Panc1 (cell line): Measurements from ENCODE around the gene ANP32A. TPM values are rescaled to one million over a fixed set of nuclear protein-coding genes. Genes with fewer than 3 reads are reported as not detected.

Source experiments
- ATAC-seq: fragments of 200-7000 bp; cut with Tn5 transposase; 2 replicates; pipeline ENCODE4 v1.9.1; 2020; ENCODE audit warnings: mild to moderate bottlenecking, moderate library complexity
- BruUV-seq: library from RNA; stranded (reverse); fragments of 400-500 nt; replicated peaks from 2 replicates; lab custom pipeline; 2021; lab: Mats Ljungman, UMichigan
- CTCF ChIA-PET: fragments of 300-600 bp; sonication (Branson Sonifier 250); formaldehyde crosslinking; loops from one replicate; lab custom pipeline; 2022; ENCODE audit warnings: antibody characterized with exemption; lab: Charles Lee
- POLR2A ChIA-PET: fragments of 300-600 bp; sonication (Branson Sonifier 250); formaldehyde crosslinking; loops from one replicate; lab custom pipeline; 2022; ENCODE audit warnings: antibody characterized with exemption; lab: Charles Lee
- DNase-seq: peaks from one replicate; pipeline ENCODE4 v3.0.0-alpha.2; 2010; ENCODE audit warnings: low read depth, low spot score
- H3K27ac ChIP-seq: 2 replicates; pipeline ENCODE4 v1.5.1; 2011; ENCODE audit warnings: mild to moderate bottlenecking, low read length, inconsistent platforms
- H3K27me3 ChIP-seq: fragments of 200-500 bp; sonication (Bioruptor generic); 2 replicates; pipeline ENCODE4 v1.6.0; 2014; ENCODE audit warnings: low read length, inconsistent platforms; ENCODE audit not compliant: control insufficient read depth, insufficient read depth
- H3K36me3 ChIP-seq: fragments of 200-500 bp; sonication (Bioruptor generic); 2 replicates; pipeline ENCODE4 v1.5.1; 2014; ENCODE audit warnings: inconsistent platforms, mild to moderate bottlenecking, low read length, moderate library complexity; ENCODE audit not compliant: control insufficient read depth, insufficient read depth
- H3K4me1 ChIP-seq: 2 replicates; pipeline ENCODE4 v1.5.1; 2011; ENCODE audit warnings: inconsistent platforms, mild to moderate bottlenecking, low read length, moderate library complexity; ENCODE audit not compliant: control insufficient read depth, insufficient read depth
- H3K4me3 ChIP-seq, 2 experiments: 2 replicates each; pipeline ENCODE4 v1.5.1; 2011 to 2012; ENCODE audit warnings: low read depth in 2 of 2, low read length in 2 of 2, mild to moderate bottlenecking in 2 of 2, inconsistent platforms in 1 of 2, moderate library complexity in 1 of 2
- H3K9me3 ChIP-seq: fragments of 200-500 bp; sonication (Bioruptor generic); 2 replicates; pipeline ENCODE4 v1.5.1; 2014; ENCODE audit warnings: low read depth, mild to moderate bottlenecking, inconsistent platforms, low read length, moderate library complexity; ENCODE audit not compliant: control insufficient read depth, insufficient read depth
- POLR2AphosphoS5 ChIP-seq: IDR thresholded peaks from 2 replicates; pipeline ENCODE4 v1.6.1; 2012; ENCODE audit warnings: mild to moderate bottlenecking, low read depth, low read length, moderate library complexity
- REST ChIP-seq, 2 experiments: IDR thresholded peaks; 2 replicates each; pipeline ENCODE4 v1.6.1; 2011 to 2012; ENCODE audit warnings: low read depth in 2 of 2, control low read depth in 1 of 2, low read length in 1 of 2, mild to moderate bottlenecking in 1 of 2, moderate library complexity in 1 of 2; ENCODE audit not compliant: insufficient read depth in 1 of 2
- SIN3A ChIP-seq: IDR thresholded peaks from 2 replicates; pipeline ENCODE4 v1.6.1; 2012; ENCODE audit warnings: low read depth, mild to moderate bottlenecking, low read length, moderate library complexity, borderline replicate concordance; ENCODE audit not compliant: insufficient read depth
- TCF7L2 ChIP-seq: IDR thresholded peaks from 2 replicates; pipeline ENCODE4 v1.6.1; 2011; ENCODE audit warnings: mild to moderate bottlenecking, low read depth, low read length, inconsistent platforms
- in situ Hi-C: cut with HindIII; loops from 2 replicates; pipeline ENCODE4 v1.10.0; 2016; ENCODE audit warnings: low sequenced_read_pairs, low pct_unique_long_range_greater_than_20kb
- intact Hi-C: fragments of 100-400 bp; cut with micrococcal nuclease; formaldehyde crosslinking; loops from one replicate; pipeline ENCODE4 v1.10.0; 2022; ENCODE audit not compliant: unreplicated experiment
- total RNA-seq: library from RNA; stranded (reverse); gene quantifications from one replicate; pipeline ENCODE4 v1.2.1, GENCODE V29; 2021; ENCODE audit not compliant: unreplicated experiment
- TF ChIP-seq, protein P1 (sequence below): fragments of 450-650 bp; IDR thresholded peaks from 2 replicates; pipeline ENCODE4 v1.5.1; 2017; ENCODE audit warnings: mild to moderate bottlenecking

ANP32A gene
- total RNA-seq, 1 experiment from 2014 or later: 226 TPM

DNA sequence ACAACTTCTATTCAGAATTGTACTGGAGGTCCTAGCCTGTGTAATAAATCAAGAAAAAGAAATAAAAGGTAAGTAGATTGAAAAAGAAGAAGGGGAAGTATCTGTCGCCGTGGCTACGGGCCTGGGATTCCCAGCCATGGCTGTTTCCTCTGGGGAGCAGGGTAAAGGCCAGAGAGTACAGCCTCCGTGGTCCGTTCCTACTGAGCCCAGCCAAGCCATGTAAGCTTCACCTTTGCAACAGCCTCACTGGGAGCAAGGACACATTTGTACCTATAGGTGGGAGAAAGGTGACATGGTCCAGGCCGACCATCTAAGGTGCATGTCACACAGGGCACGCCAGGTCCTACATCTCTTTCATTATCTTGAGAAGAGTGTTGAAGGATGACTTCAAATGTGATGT, 71.3 kb downstream of the ANP32A start:
- in situ Hi-C loops: no loop called here
- POLR2A ChIA-PET: no interaction called here
- Histone ChIP-seq H3K4me3 (no peak overlapping the region), H3K27me3 (no peaks in the 10 kb centered on the region), H3K36me3 (no peaks in the 10 kb centered on the region), H3K9me3 (no peaks in the 10 kb centered on the region), H3K4me1 (no peaks in the 10 kb centered on the region), H3K27ac (no peak overlapping the region)
- ATAC-seq (no peak), DNase-seq (no peak)
- intact Hi-C loops: no loop called here
- no TSS peak for BruUV-seq
- no peak for TF ChIP-seq POLR2AphosphoS5
- no peak for TF ChIP-seq REST (IDR thresholded peaks at IDR 0.05; ENCODE audit: insufficient read depth in 1 of 2, low read depth in 2 of 2, low read length in 1 of 2)
- TF ChIP-seq, protein P1, sequence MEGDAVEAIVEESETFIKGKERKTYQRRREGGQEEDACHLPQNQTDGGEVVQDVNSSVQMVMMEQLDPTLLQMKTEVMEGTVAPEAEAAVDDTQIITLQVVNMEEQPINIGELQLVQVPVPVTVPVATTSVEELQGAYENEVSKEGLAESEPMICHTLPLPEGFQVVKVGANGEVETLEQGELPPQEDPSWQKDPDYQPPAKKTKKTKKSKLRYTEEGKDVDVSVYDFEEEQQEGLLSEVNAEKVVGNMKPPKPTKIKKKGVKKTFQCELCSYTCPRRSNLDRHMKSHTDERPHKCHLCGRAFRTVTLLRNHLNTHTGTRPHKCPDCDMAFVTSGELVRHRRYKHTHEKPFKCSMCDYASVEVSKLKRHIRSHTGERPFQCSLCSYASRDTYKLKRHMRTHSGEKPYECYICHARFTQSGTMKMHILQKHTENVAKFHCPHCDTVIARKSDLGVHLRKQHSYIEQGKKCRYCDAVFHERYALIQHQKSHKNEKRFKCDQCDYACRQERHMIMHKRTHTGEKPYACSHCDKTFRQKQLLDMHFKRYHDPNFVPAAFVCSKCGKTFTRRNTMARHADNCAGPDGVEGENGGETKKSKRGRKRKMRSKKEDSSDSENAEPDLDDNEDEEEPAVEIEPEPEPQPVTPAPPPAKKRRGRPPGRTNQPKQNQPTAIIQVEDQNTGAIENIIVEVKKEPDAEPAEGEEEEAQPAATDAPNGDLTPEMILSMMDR: no peak
- TF ChIP-seq TCF7L2: no peak
- no peak for TF ChIP-seq SIN3A
- CTCF ChIA-PET: interaction anchor here (0.5 kb wide), 1 partner anchor 139 kb away, joined by 5 read pairs; no protein-coding TSS in a partner anchor

GRCh38 chr15:68743256-68743655, 77.4 kb downstream of the ANP32A start:
- CTCF ChIA-PET: no interaction called here
- no peak for TF ChIP-seq POLR2AphosphoS5
- TF ChIP-seq TCF7L2: no peak
- TF ChIP-seq SIN3A: no peak
- TF ChIP-seq, protein P1: no peak
- no peak for TF ChIP-seq REST (IDR thresholded peaks at IDR 0.05; ENCODE audit: insufficient read depth in 1 of 2, low read depth in 2 of 2, low read length in 1 of 2)

More at GRCh38 chr15:68743256-68743655, 77.4 kb downstream of the ANP32A start:
- no peaks in the 10 kb centered on the region for H3K36me3 ChIP-seq
- no peaks in the 10 kb centered on the region for H3K4me1 ChIP-seq
- no TSS peak for BruUV-seq
- H3K27ac ChIP-seq: no peak overlapping the region
- in situ Hi-C loops: no loop called here
- ATAC-seq: no peak
- no peaks in the 10 kb centered on the region for H3K9me3 ChIP-seq
- no peak overlapping the region for H3K4me3 ChIP-seq
- intact Hi-C loops: no loop called here
- POLR2A ChIA-PET: no interaction called here
- no peak for DNase-seq
- H3K27me3 ChIP-seq: no peaks in the 10 kb centered on the region
